Left cardiac atrium (tissue), 4 donors: ENCODE measurements around the gene SLA2. TPM values are rescaled to one million over a fixed set of nuclear protein-coding genes. Genes with fewer than 3 reads are reported as not detected.
"Not testable (repeated sequence)": the region's sequence is repeated elsewhere in the genome, so short reads cannot be mapped to it uniquely, and the experiment has no call there.

ENCODE experiments used
- ATAC-seq, 2 donors: fragments of 200-7000 bp; cut with Tn5 transposase; one replicate each; pipeline ENCODE4 v1.9.1; 2020; ENCODE audit warnings: mild to moderate bottlenecking in 2 of 2, moderate library complexity in 2 of 2
- DNase-seq: peaks from one replicate; pipeline ENCODE4 v3.0.0-alpha.2; 2020
- intact Hi-C, 2 donors: fragments of 100-400 bp; cut with DNase I; formaldehyde crosslinking; loops; one replicate each; pipeline versions ENCODE4 v1.14.1 to v1.15.1; 2022 to 2023
- total RNA-seq, 2 donors: library from RNA; stranded (reverse); fragmentation: NEBNext Ultra II Directional; extraction: Animal tissue kit (Norgen Biotek cat#: 25700); gene quantifications; one replicate each; pipeline ENCODE4 v1.2.1, GENCODE V29; 2021
- donor health status: DM: no; HTN: yes; CAD: no.
- donor health status: DM: no; HTN: yes; CAD: no; lungs with severe emphysema.
- donor health status: DM: yes; HTN: yes; CAD: no.
- donor health status: Dilated cardiomyopathy.

The SLA2 gene
- total RNA-seq, 2 donors from 2014 or later = 0.37 to 0.56 TPM

GRCh38 chr20:36620917-36621316 lies 25.1 kb downstream of the SLA2 start:
- intact Hi-C loops = no loop called here

GRCh38 chr20:36614781-36615557 lies 31.0 kb downstream of the SLA2 start:
- DNase-seq = no peak
- intact Hi-C loops = loop anchor here in 1 of 2 donors (10.0 kb wide), 1 partner anchor 140 kb away; no protein-coding TSS in a partner anchor
- no peak for ATAC-seq

More at GRCh38 chr20:36620917-36621316, 25.1 kb downstream of the SLA2 start:
- ATAC-seq (no peak), DNase-seq (no peak)

DNA sequence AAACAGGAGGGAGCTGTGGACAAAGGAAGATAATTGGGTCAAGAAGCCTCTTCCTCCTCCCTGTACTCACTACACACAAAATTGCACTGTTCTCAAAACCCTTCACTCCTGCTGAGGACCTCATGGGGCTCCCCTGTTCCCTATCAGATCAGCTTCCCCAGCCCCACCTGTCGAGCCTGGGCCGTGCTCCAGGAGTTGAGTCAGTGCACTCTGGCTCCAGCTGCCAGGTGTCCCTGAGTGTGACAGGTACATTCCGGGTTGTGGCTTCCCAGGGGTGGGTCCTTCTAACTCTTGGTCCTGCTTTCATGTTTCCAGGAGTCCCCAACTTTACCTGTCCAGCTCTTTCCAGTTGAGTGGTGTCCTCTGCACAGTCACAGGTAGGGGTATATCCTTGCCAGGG lies 32.0 kb downstream of the SLA2 start:
- no peak for DNase-seq
- intact Hi-C loops = loop anchor here in 1 of 2 donors (10.0 kb wide), 1 partner anchor 141 kb away; no protein-coding TSS in a partner anchor
- no peak for ATAC-seq

- no peak for DNase-seq
- intact Hi-C loops = loop anchor here in 1 of 2 donors (10.0 kb wide), 1 partner anchor 143 kb away; no protein-coding TSS in a partner anchor
Measured at GRCh38 chr20:36611625-36612024, 34.4 kb downstream of the SLA2 start.

GRCh38 chr20:36608388-36608728 lies 37.6 kb downstream of the SLA2 start:
- ATAC-seq, intact Hi-C loops, DNase-seq: not testable (repeated sequence)

More at GRCh38 chr20:36611625-36612024, 34.4 kb downstream of the SLA2 start:
- ATAC-seq = no peak

DNA sequence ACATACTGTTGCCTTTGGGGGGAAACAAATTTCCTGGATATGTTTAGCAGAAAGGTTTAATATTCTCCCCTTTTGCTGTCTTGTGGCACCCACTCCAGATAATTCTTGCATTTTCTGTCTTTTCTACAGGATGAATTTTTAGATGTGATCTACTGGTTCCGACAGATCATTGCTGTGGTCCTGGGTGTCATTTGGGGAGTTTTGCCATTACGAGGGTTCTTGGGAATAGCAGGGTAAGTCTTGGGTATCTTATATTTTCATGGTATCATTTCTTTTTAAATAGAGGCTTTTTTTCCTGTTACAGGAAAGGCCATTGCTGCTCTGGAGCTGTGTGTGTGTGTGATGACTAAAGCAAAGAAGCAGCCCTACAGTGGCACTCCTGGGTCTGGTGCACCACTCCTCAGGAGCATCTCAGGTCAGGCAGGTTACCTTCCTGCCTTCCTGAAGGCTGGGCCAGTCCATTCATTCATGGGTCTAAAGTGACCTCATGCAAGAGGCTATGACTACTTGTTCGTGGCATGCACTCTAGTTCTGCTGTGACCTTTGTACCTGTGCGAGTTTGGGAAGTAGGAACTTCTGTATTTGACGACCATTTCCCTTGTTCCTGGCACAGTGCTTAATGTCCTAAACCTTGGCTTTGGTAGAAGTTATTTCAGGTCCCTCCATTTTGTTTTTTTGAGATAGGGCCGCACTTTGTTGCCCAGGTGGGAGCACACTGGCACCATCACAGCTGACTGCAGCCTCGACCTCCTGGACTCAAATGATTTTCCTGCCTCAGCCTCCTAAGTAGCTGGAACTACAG lies 38.2 kb downstream of the SLA2 start:
- DNase-seq (no peak), ATAC-seq (no peak)

DNA sequence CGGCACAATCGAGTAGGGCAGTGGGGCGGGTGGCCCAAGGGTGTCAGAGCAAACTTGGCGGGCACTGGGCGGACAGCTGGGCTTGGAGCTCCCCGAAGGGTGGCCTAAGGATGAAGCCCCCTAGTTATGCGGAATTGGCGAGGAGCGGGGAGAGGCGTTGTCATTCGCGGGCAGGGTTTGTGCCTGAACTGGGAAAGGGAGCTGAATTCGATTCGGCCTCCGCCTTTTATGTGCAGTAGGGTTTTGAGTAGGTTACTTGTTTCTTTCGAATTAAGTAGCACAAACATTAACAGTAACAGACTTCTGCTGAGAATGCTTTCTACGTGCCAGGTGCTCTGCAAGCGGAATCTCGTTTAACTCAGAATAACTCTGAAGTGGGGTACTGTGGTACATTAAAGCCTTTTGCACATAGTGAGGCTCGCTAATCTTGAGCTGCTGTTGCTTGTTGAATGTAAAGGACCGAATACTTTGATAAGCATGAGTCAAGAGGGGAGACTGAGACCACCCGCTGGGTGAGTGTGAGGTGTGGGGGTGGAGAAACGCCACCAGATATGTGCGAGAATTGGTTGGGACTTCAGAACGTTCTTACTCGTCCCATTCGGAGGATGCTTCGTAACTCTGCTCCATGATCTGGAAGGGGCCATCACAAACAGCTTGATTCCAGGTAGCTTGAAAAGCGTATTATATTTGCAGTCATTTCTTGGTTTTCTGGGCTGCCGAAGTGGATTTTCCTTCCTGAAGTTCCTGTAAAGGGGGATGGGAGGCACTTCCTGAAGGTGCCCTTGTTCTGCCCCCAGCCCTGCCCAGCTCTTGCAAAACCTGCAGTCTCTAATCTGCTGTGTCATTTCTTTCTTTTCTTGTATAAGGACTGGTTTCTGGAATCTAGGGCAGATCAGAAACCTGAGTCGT lies 39.6 kb downstream of the SLA2 start:
- no peak for DNase-seq
- intact Hi-C loops = no loop called here

More for the DNA sequence above, 38.2 kb downstream of the SLA2 start:
- intact Hi-C loops = no loop called here

DNA sequence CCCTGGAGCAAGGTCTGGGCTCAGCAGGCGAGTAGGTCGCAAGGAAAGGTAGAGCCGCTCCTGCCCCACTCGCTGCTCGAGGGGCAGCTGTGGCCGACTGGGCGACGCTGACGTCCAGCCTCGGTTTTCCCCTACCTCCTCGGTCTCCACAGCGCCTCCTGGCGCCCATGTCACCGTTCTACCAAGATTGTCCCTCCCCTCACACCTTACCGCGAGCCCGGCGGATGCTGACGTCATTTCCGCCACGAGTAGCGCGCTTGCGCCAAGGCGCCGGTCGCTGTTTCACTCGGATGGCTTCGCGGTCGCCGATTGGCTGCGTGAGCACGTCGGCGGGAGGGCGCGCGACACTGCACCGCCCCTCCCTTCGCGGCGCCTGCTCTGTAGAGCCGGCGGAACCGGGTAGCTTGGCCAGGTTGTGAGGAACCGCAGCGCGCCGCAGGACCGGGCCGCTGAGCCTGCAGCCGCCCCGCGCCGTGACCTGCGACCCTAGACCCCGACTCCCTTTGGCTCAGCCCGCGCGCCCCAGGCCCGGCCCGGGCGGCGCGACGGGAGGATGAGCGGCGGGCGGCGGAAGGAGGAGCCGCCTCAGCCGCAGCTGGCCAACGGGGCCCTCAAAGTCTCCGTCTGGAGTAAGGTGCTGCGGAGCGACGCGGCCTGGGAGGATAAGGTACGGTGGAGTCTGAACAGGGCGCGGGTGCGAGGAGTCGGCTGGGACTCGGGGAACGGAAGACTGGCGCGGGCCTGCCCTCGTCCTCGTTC lies 40.4 kb downstream of the SLA2 start, which contains the start of gene RAB5IF:
RAB5IF (plus strand) TSS at position 381 of the 759 bp plus-strand sequence; CDS start at position 554, 173 bp downstream.
- DNase-seq (peak; percentile 99), ATAC-seq (peak; percentile 97 to 98)
- intact Hi-C loops = no loop called here

More for the DNA sequence above, 39.6 kb downstream of the SLA2 start:
- no peak for ATAC-seq

GRCh38 chr20:36604952-36605398 lies 41.0 kb downstream of the SLA2 start:
- intact Hi-C loops = no loop called here
- ATAC-seq (peak in 1 of 2 donors; percentile 17), DNase-seq (peak; percentile 46)

DNA sequence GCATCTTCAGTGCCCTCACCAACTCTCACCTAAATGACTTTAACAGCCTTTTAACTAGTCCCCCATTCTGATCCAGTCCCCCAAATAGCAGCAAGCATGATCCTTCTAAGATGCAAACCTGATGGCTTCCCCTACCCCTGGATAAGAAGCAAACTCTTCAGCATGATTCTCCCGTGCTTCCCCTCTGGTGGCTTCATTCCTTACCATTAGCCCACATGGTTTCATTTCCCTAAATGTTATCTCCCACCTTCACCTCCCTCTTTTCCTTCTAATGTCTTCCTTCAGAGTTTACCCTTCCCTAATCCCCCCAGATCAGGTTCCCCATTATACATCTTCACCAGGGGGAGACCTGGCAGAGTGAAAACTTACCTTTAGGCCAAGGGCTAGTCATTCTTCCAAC lies 44.5 kb downstream of the SLA2 start:
- DNase-seq (no peak), ATAC-seq (no peak)
- intact Hi-C loops = no loop called here

GRCh38 chr20:36599912-36600345 lies 46.1 kb downstream of the SLA2 start:
- intact Hi-C loops = no loop called here

DNA sequence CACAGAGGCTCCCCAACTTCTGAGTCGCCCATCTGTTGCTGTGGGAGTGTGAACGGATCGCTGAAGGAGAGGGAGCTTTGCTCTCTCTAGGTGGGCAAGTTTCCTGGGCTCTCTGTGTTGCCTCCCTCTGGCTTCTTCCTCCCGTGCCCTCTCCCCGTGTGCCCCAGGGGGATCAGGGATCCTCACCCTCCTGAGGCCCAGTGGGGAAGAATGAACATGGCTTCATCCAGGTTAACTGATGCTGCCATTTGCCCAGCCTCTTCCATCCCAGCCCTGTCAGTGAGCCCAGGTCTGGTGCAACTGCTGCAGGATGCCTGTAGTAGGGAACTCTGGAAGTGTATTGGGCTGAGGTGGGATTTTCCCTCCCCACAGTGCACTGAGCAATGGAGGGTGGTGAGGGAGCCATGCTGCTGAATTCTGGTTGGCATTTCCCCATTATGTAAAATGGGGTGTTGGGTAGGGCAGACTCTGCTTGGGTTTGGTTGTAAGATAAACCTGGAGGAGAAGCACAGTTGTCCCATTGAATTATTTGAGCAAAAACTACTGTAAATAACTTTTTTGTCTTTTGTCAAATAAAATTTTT lies 52.6 kb downstream of the SLA2 start:
- DNase-seq = no peak
- intact Hi-C loops = loop anchor here in 1 of 2 donors (5.0 kb wide), 1 partner anchor 36 kb away; no protein-coding TSS in a partner anchor
- ATAC-seq = no peak

More at GRCh38 chr20:36599912-36600345, 46.1 kb downstream of the SLA2 start:
- ATAC-seq (no peak), DNase-seq (no peak)

DNA sequence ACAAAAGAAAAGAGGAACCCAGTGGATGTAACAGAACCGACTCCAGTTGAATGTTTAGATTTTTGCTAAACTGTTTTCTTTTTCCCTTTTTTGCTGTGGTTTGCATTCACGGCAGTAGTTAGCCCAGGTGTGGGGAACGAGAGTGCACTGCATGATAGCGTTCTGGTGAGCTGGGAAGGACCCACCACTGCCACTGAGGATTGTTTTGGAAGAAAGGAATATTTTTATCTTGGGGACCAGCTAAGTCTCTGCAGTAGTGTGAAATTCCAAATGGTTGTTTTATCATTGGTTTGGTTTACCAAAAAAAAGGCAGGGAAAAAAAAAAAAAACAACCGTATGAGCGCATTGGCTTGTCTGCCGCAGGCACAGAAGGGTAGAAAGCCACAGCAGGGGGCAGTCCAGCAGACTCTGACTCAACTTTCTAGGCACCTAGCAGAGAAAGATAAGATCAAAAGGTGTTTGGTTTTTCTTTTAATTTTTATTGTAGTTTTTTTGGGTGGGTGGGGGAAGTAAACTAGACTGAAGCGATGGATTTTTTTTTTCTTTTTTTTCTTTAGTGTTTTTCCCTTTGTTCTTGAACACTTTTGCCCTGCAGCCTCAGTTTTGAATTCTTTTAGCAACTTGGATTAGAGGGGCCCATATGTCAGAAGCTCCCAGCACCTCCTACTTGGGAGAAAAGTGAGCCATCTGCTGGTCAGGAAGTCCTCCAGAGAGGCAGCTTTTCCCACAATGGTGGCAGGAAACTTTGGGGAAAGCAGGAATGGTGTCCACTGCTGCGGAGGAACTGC lies 53.9 kb downstream of the SLA2 start:
- no peak for DNase-seq
- intact Hi-C loops = loop anchor here (2.0 to 5.0 kb wide), 2 partner anchors 35 kb away; no protein-coding TSS in a partner anchor
- no peak for ATAC-seq

- intact Hi-C loops = loop anchor here (2.0 to 5.0 kb wide), 2 partner anchors 34 kb away; no protein-coding TSS in a partner anchor
- no peak for DNase-seq
- no peak for ATAC-seq
Measured at GRCh38 chr20:36591281-36591680, 54.7 kb downstream of the SLA2 start.

GRCh38 chr20:36587388-36588070 lies 58.5 kb downstream of the SLA2 start:
- no peak for ATAC-seq
- intact Hi-C loops = no loop called here
- DNase-seq = no peak
